Measurements from ENCODE around the gene CHI3L1.

GRCh38 chr1:203174324-203174985 is 12.0 kb downstream of the CHI3L1 start:
- TF ChIP-seq ZNF384 (IDR thresholded peaks at IDR 0.05): no peak
- no peak for TF ChIP-seq SUZ12 (IDR thresholded peaks at IDR 0.05)
- no peak for TF ChIP-seq BHLHE40 (IDR thresholded peaks at IDR 0.05; ENCODE audit: borderline replicate concordance)
- no peak for TF ChIP-seq TARDBP (IDR thresholded peaks at IDR 0.05)
- no peak for TF ChIP-seq SP1 (IDR thresholded peaks at IDR 0.05)
- no peak for TF ChIP-seq FOXM1 (IDR thresholded peaks at IDR 0.05; ENCODE audit: borderline replicate concordance)
- no peak for TF ChIP-seq NFRKB (IDR thresholded peaks at IDR 0.05)
- no peak for TF ChIP-seq ELF4 (IDR thresholded peaks at IDR 0.05)
- no peak for TF ChIP-seq HDGF (IDR thresholded peaks at IDR 0.05; ENCODE audit: borderline replicate concordance)
- TF ChIP-seq FOXK2 (IDR thresholded peaks at IDR 0.05): no peak
